ENCODE results near the gene FADS3. TPM values are rescaled to one million over a fixed set of nuclear protein-coding genes. Genes with fewer than 3 reads are reported as not detected.

Gene FADS3
- total and polyA plus RNA-seq, 2 donors (not counting 1 experiment from before 2014, with no cell fraction given) = 225 to 256 TPM

DNA sequence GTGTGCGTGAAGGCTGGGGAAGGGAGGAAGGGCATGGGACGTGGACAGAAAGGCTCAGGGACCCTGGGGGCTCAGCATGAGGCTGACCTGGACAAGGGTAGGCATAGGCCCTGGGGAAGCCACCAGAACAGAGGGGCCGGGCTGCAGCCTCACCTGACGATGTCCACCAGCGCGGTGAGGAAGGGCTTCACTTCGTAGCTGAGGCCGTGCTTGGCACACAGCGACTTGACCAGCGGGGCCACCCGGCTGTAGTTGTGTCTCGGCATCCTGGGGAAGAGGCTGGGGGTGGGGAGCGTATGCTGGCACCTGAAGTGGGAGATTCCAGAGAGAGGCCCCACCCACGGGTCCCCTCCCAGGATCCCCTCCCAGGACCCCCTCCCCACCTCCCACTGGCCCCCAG is 15.6 kb downstream of the FADS3 start:
- TF ChIP-seq EZH2 (IDR thresholded peaks at IDR 0.05; ENCODE audit: borderline replicate concordance, insufficient read depth, low read depth, low read length, poor library complexity, severe bottlenecking) = no peak
- TF ChIP-seq, protein P1, sequence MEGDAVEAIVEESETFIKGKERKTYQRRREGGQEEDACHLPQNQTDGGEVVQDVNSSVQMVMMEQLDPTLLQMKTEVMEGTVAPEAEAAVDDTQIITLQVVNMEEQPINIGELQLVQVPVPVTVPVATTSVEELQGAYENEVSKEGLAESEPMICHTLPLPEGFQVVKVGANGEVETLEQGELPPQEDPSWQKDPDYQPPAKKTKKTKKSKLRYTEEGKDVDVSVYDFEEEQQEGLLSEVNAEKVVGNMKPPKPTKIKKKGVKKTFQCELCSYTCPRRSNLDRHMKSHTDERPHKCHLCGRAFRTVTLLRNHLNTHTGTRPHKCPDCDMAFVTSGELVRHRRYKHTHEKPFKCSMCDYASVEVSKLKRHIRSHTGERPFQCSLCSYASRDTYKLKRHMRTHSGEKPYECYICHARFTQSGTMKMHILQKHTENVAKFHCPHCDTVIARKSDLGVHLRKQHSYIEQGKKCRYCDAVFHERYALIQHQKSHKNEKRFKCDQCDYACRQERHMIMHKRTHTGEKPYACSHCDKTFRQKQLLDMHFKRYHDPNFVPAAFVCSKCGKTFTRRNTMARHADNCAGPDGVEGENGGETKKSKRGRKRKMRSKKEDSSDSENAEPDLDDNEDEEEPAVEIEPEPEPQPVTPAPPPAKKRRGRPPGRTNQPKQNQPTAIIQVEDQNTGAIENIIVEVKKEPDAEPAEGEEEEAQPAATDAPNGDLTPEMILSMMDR (IDR thresholded peaks at IDR 0.05) = no peak
- 100% methylated on average over 13 of the region's 14 CpGs for WGBS (ENCODE audit: insufficient coverage)

GRCh38 chr11:61874853-61875252 is 16.5 kb downstream of the FADS3 start:
- no peak for ATAC-seq (ENCODE audit: low read depth)
- H3K4me3 Mint-ChIP-seq = no peak overlapping the region
- Histone ChIP-seq H3K79me2 (ENCODE audit: control insufficient read depth, insufficient read depth, low read length) (no peaks in the 10 kb centered on the region), H3K9me3 (ENCODE audit: control extremely low read depth in 1 of 3, control insufficient read depth in 2 of 3, insufficient read depth in 1 of 3, low read length in 2 of 3) (no peaks in the 10 kb centered on the region), H4K20me1 (ENCODE audit: control insufficient read depth, insufficient read depth, low read length, poor library complexity, severe bottlenecking) (no peaks in the 10 kb centered on the region), H2AFZ (ENCODE audit: insufficient read depth, low read depth, low read length, poor library complexity, severe bottlenecking) (no peak overlapping the region), H3K36me3 (replicated peaks in 1 of 2; ENCODE audit: control extremely low read depth in 1 of 2, control insufficient read depth in 1 of 2, extremely low read depth in 1 of 2, insufficient read depth in 2 of 2, low read length in 1 of 2) (peaks cover 0 to 14% of the 10 kb centered on the region in 2 experiments), H3K4me1 (ENCODE audit: control insufficient read depth in 2 of 2, insufficient read depth in 2 of 2, low read length in 2 of 2) (peaks cover 17 to 25% of the 10 kb centered on the region in 2 donors), H3K4me2 (replicated peaks; ENCODE audit: low read depth, low read length, poor library complexity, severe bottlenecking) (no peak overlapping the region), H3K4me3 (ENCODE audit: control extremely low read depth in 1 of 5, extremely low read depth in 1 of 5, insufficient read depth in 1 of 5, low read depth in 2 of 5, low read length in 4 of 5) (no peak overlapping the region), H3K27ac (ENCODE audit: low read length in 2 of 2) (no peak overlapping the region), H3K27me3 (replicated peaks in 1 of 4; ENCODE audit: control extremely low read depth in 1 of 4, control insufficient read depth in 3 of 4, insufficient read depth in 4 of 4, low read length in 3 of 4) (peaks cover 0 to 4% (median 0%) of the 10 kb centered on the region in 4 experiments), H3K9ac (ENCODE audit: low read length) (no peak overlapping the region)
- ChIA-PET CTCF (interaction anchor here (0.9 to 17.9 kb wide), 6 partner anchors 17 to 234 kb away, joined by 3 to 307 read pairs (median 128); partner anchors contain the start of gene BEST1), POLR2A (no interaction called here)
- peaks cover 25% of the 10 kb centered on the region for H3K4me1 Mint-ChIP-seq
- 71% methylated on average over 2 of the region's 3 CpGs for WGBS (ENCODE audit: insufficient coverage)
- intact Hi-C loops (cut with micrococcal nuclease) = no loop called here
- no peaks in the 10 kb centered on the region for H3K27me3 Mint-ChIP-seq
- TF ChIP-seq, protein P1 (IDR thresholded peaks at IDR 0.05) = no peak
- no peak for TF ChIP-seq EZH2 (IDR thresholded peaks at IDR 0.05; ENCODE audit: borderline replicate concordance, insufficient read depth, low read depth, low read length, poor library complexity, severe bottlenecking)
- DNase-seq = no peak
- no peaks in the 10 kb centered on the region for H3K9me3 Mint-ChIP-seq (ENCODE audit: insufficient read depth)
- H3K27ac Mint-ChIP-seq = no peak overlapping the region

More for the DNA sequence above, 15.6 kb downstream of the FADS3 start:
- CTCF ChIA-PET = interaction anchor here (0.9 to 17.9 kb wide), 7 partner anchors 17 to 233 kb away, joined by 3 to 307 read pairs (median 114); partner anchors contain the start of gene BEST1
- no peak overlapping the region for H3K27ac ChIP-seq (ENCODE audit: low read length in 2 of 2)
- no peak overlapping the region for H3K4me3 Mint-ChIP-seq
- peaks cover 0 to 14% of the 10 kb centered on the region in 2 experiments for H3K36me3 ChIP-seq (replicated peaks in 1 of 2; ENCODE audit: control extremely low read depth in 1 of 2, control insufficient read depth in 1 of 2, extremely low read depth in 1 of 2, insufficient read depth in 2 of 2, low read length in 1 of 2)
- H3K4me2 ChIP-seq (replicated peaks; ENCODE audit: low read depth, low read length, poor library complexity, severe bottlenecking) = no peak overlapping the region
- H3K9ac ChIP-seq (ENCODE audit: low read length) = no peak overlapping the region
- H3K27me3 ChIP-seq (replicated peaks in 1 of 4; ENCODE audit: control extremely low read depth in 1 of 4, control insufficient read depth in 3 of 4, insufficient read depth in 4 of 4, low read length in 3 of 4) = peaks cover 0 to 3% (median 0%) of the 10 kb centered on the region in 4 experiments
- H3K9me3 Mint-ChIP-seq (ENCODE audit: insufficient read depth) = no peaks in the 10 kb centered on the region
- ATAC-seq (ENCODE audit: low read depth) (no peak), DNase-seq (no peak)
- H3K27ac Mint-ChIP-seq = no peak overlapping the region
- H3K9me3 ChIP-seq (ENCODE audit: control extremely low read depth in 1 of 3, control insufficient read depth in 2 of 3, insufficient read depth in 1 of 3, low read length in 2 of 3) = no peaks in the 10 kb centered on the region
- POLR2A ChIA-PET = interaction anchor here (0.7 kb wide), 1 partner anchor 1688 kb away, joined by 4 read pairs; no protein-coding TSS in a partner anchor
- intact Hi-C loops (cut with micrococcal nuclease) = no loop called here
- H3K4me1 Mint-ChIP-seq = peaks cover 34% of the 10 kb centered on the region
- no peaks in the 10 kb centered on the region for H3K27me3 Mint-ChIP-seq
- H3K4me3 ChIP-seq (ENCODE audit: control extremely low read depth in 1 of 5, extremely low read depth in 1 of 5, insufficient read depth in 1 of 5, low read depth in 2 of 5, low read length in 4 of 5) = no peak overlapping the region
- no peaks in the 10 kb centered on the region for H3K79me2 ChIP-seq (ENCODE audit: control insufficient read depth, insufficient read depth, low read length)
- peaks cover 26 to 31% of the 10 kb centered on the region in 2 donors for H3K4me1 ChIP-seq (ENCODE audit: control insufficient read depth in 2 of 2, insufficient read depth in 2 of 2, low read length in 2 of 2)
- H4K20me1 ChIP-seq (ENCODE audit: control insufficient read depth, insufficient read depth, low read length, poor library complexity, severe bottlenecking) = no peaks in the 10 kb centered on the region
- no peak overlapping the region for H2AFZ ChIP-seq (ENCODE audit: insufficient read depth, low read depth, low read length, poor library complexity, severe bottlenecking)
